ENCODE measurements around the gene ARMCX2.

GRCh38 chrX:101693476-101693875 is 33.8 kb upstream of the ARMCX2 start:
- TF ChIP-seq CTCF (conservative IDR thresholded peaks at IDR 0.05): no peak
- no peak for TF ChIP-seq EZH2 (IDR thresholded peaks at IDR 0.05; ENCODE audit: low read depth)

All from PC-9 (cell line).